VCaP (cell line): ENCODE data around the gene MAP3K14.

Experiments used
- H3K27ac ChIP-seq: fragments of 450-650 bp; 2 replicates; pipeline ENCODE4 v1.5.1; 2017
- CTCF ChIP-seq: fragments of 450-650 bp; conservative IDR thresholded peaks from 2 replicates; pipeline ENCODE4 v1.5.1; 2017; ENCODE audit warnings: mild to moderate bottlenecking, moderate library complexity

MAP3K14 gene

GRCh38 chr17:45230787-45231480 lies 85.9 kb downstream of the MAP3K14 start:
- no peak overlapping the region for H3K27ac ChIP-seq
- no peak for TF ChIP-seq CTCF

- TF ChIP-seq CTCF: no peak
- no peak overlapping the region for H3K27ac ChIP-seq
Measured at GRCh38 chr17:45230410-45230786, 86.4 kb downstream of the MAP3K14 start.

- H3K27ac ChIP-seq: no peak overlapping the region
- no peak for TF ChIP-seq CTCF
Measured at GRCh38 chr17:45229681-45230409, 87.0 kb downstream of the MAP3K14 start.

GRCh38 chr17:45228763-45229539 lies 87.9 kb downstream of the MAP3K14 start:
- TF ChIP-seq CTCF: no peak
- H3K27ac ChIP-seq: no peak overlapping the region

GRCh38 chr17:45227926-45228762 lies 88.7 kb downstream of the MAP3K14 start:
- H3K27ac ChIP-seq: no peak overlapping the region
- no peak for TF ChIP-seq CTCF

- H3K27ac ChIP-seq: no peak overlapping the region
Measured at GRCh38 chr17:45227101-45227925, 89.5 kb downstream of the MAP3K14 start.

More at GRCh38 chr17:45227101-45227925, 89.5 kb downstream of the MAP3K14 start:
- TF ChIP-seq CTCF: no peak
